Activated naive CD4-positive, alpha-beta T cell treated with anti-CD3 and anti-CD28 coated beads, Interleukin-2, amount 50 U/mL, for 24 hours (primary cell): Measurements from ENCODE around the gene SLTM.
"Not testable (repeated sequence)": the region's sequence is repeated elsewhere in the genome, so short reads cannot be mapped to it uniquely, and the experiment has no call there.

Experiments used
- H3K27ac Mint-ChIP-seq: one replicate; pipeline ENCODE4 v1.8.0; 2021; ENCODE audit warnings: mild to moderate bottlenecking, mixed read lengths
- H3K27me3 Mint-ChIP-seq: one replicate; pipeline ENCODE4 v1.8.0; 2021; ENCODE audit warnings: mixed read lengths
- H3K36me3 Mint-ChIP-seq: one replicate; pipeline ENCODE4 v1.8.0; 2021; ENCODE audit warnings: mixed read lengths
- H3K4me1 Mint-ChIP-seq: one replicate; pipeline ENCODE4 v1.8.0; 2021; ENCODE audit warnings: mixed read lengths
- H3K4me3 Mint-ChIP-seq: one replicate; pipeline ENCODE4 v1.8.0; 2021; ENCODE audit warnings: mild to moderate bottlenecking, mixed read lengths
- H3K9me3 Mint-ChIP-seq: one replicate; pipeline ENCODE4 v1.8.0; 2021; ENCODE audit warnings: mixed read lengths

SLTM gene

GRCh38 chr15:58934974-58935373, 1.5 kb upstream of the SLTM start:
- Mint-ChIP-seq H3K27ac (peak overlapping the region; percentile 99), H3K4me3 (peak overlapping the region; percentile 91), H3K4me1 (peaks cover 13% of the 10 kb centered on the region)
- H3K27me3 Mint-ChIP-seq, H3K9me3 Mint-ChIP-seq, H3K36me3 Mint-ChIP-seq: not testable (repeated sequence)

GRCh38 chr15:58934521-58934920, 1.0 kb upstream of the SLTM start:
- Mint-ChIP-seq H3K9me3 (no peaks in the 10 kb centered on the region), H3K27me3 (no peaks in the 10 kb centered on the region), H3K36me3 (peaks cover 5% of the 10 kb centered on the region), H3K4me1 (peaks cover 13% of the 10 kb centered on the region), H3K27ac (peak overlapping the region; percentile 99), H3K4me3 (peak overlapping the region; percentile 91)

GRCh38 chr15:58934114-58934447, 602 bp upstream of the SLTM start:
- Mint-ChIP-seq H3K9me3 (no peaks in the 10 kb centered on the region), H3K4me1 (peaks cover 13% of the 10 kb centered on the region), H3K4me3 (peak overlapping the region; percentile 91), H3K27ac (peak overlapping the region; percentile 99), H3K36me3 (peaks cover 5% of the 10 kb centered on the region), H3K27me3 (no peaks in the 10 kb centered on the region)

- Mint-ChIP-seq H3K36me3 (peaks cover 5% of the 10 kb centered on the region), H3K4me1 (peaks cover 16% of the 10 kb centered on the region), H3K27ac (peak overlapping the region; percentile 98), H3K4me3 (peak overlapping the region; percentile 97), H3K9me3 (no peaks in the 10 kb centered on the region), H3K27me3 (no peaks in the 10 kb centered on the region)
Observed at GRCh38 chr15:58932710-58933280, 684 bp downstream of the SLTM start.

GRCh38 chr15:58931987-58932588, 1.4 kb downstream of the SLTM start:
- Mint-ChIP-seq H3K36me3 (peaks cover 5% of the 10 kb centered on the region), H3K4me1 (peaks cover 16% of the 10 kb centered on the region), H3K9me3 (no peaks in the 10 kb centered on the region), H3K4me3 (peak overlapping the region; percentile 97), H3K27ac (peak overlapping the region; percentile 98), H3K27me3 (no peaks in the 10 kb centered on the region)

- H3K4me1 Mint-ChIP-seq: peaks cover 29% of the 10 kb centered on the region
- H3K9me3 Mint-ChIP-seq: no peaks in the 10 kb centered on the region
- H3K27me3 Mint-ChIP-seq: no peaks in the 10 kb centered on the region
- H3K27ac Mint-ChIP-seq: no peak overlapping the region
- H3K36me3 Mint-ChIP-seq: peaks cover 8% of the 10 kb centered on the region
- no peak overlapping the region for H3K4me3 Mint-ChIP-seq
Observed at GRCh38 chr15:58929891-58930416, 3.5 kb downstream of the SLTM start.

- Mint-ChIP-seq H3K27ac (no peak overlapping the region), H3K4me1 (peaks cover 38% of the 10 kb centered on the region), H3K36me3 (peaks cover 6% of the 10 kb centered on the region), H3K4me3 (no peak overlapping the region), H3K9me3 (no peaks in the 10 kb centered on the region), H3K27me3 (no peaks in the 10 kb centered on the region)
Observed at GRCh38 chr15:58926823-58927222, 6.7 kb downstream of the SLTM start.

- Mint-ChIP-seq H3K4me1 (peaks cover 40% of the 10 kb centered on the region), H3K36me3 (peaks cover 6% of the 10 kb centered on the region), H3K9me3 (no peaks in the 10 kb centered on the region), H3K4me3 (no peak overlapping the region), H3K27ac (no peak overlapping the region), H3K27me3 (no peaks in the 10 kb centered on the region)
Observed at GRCh38 chr15:58924327-58924726, 9.2 kb downstream of the SLTM start.

GRCh38 chr15:58923696-58924300, 9.7 kb downstream of the SLTM start:
- Mint-ChIP-seq H3K4me1 (peaks cover 40% of the 10 kb centered on the region), H3K4me3 (no peak overlapping the region), H3K36me3 (peaks cover 6% of the 10 kb centered on the region), H3K27ac (no peak overlapping the region), H3K9me3 (no peaks in the 10 kb centered on the region), H3K27me3 (no peaks in the 10 kb centered on the region)

- no peak overlapping the region for H3K27ac Mint-ChIP-seq
- no peaks in the 10 kb centered on the region for H3K27me3 Mint-ChIP-seq
- H3K4me3 Mint-ChIP-seq: no peak overlapping the region
- H3K9me3 Mint-ChIP-seq: no peaks in the 10 kb centered on the region
- peaks cover 6% of the 10 kb centered on the region for H3K36me3 Mint-ChIP-seq
- peaks cover 40% of the 10 kb centered on the region for H3K4me1 Mint-ChIP-seq
Observed at GRCh38 chr15:58923284-58923683, 10.2 kb downstream of the SLTM start.

- Mint-ChIP-seq H3K4me3 (no peak overlapping the region), H3K9me3 (no peaks in the 10 kb centered on the region), H3K36me3 (peaks cover 8% of the 10 kb centered on the region), H3K4me1 (peaks cover 46% of the 10 kb centered on the region), H3K27me3 (no peaks in the 10 kb centered on the region), H3K27ac (no peak overlapping the region)
Observed at GRCh38 chr15:58921267-58921790, 12.2 kb downstream of the SLTM start.

GRCh38 chr15:58920447-58920846, 13.0 kb downstream of the SLTM start:
- H3K36me3 Mint-ChIP-seq, H3K27me3 Mint-ChIP-seq, H3K9me3 Mint-ChIP-seq, H3K4me3 Mint-ChIP-seq, H3K27ac Mint-ChIP-seq: not testable (repeated sequence)
- peaks cover 42% of the 10 kb centered on the region for H3K4me1 Mint-ChIP-seq

- Mint-ChIP-seq H3K4me1 (peaks cover 41% of the 10 kb centered on the region), H3K27ac (no peak overlapping the region), H3K36me3 (peaks cover 12% of the 10 kb centered on the region)
Observed at GRCh38 chr15:58919232-58919631, 14.2 kb downstream of the SLTM start.

GRCh38 chr15:58918239-58918638, 15.2 kb downstream of the SLTM start:
- Mint-ChIP-seq H3K4me3 (no peak overlapping the region), H3K27me3 (no peaks in the 10 kb centered on the region), H3K4me1 (peaks cover 38% of the 10 kb centered on the region), H3K27ac (no peak overlapping the region), H3K36me3 (peaks cover 15% of the 10 kb centered on the region), H3K9me3 (no peaks in the 10 kb centered on the region)

More at GRCh38 chr15:58919232-58919631, 14.2 kb downstream of the SLTM start:
- H3K4me3 Mint-ChIP-seq: no peak overlapping the region
- no peaks in the 10 kb centered on the region for H3K9me3 Mint-ChIP-seq
- H3K27me3 Mint-ChIP-seq: no peaks in the 10 kb centered on the region

- peaks cover 15% of the 10 kb centered on the region for H3K36me3 Mint-ChIP-seq
- H3K4me3 Mint-ChIP-seq: not testable (repeated sequence)
Observed at GRCh38 chr15:58917613-58918129, 15.8 kb downstream of the SLTM start.

GRCh38 chr15:58916962-58917361, 16.5 kb downstream of the SLTM start:
- H3K27me3 Mint-ChIP-seq: no peaks in the 10 kb centered on the region
- H3K9me3 Mint-ChIP-seq: no peaks in the 10 kb centered on the region
- peaks cover 15% of the 10 kb centered on the region for H3K36me3 Mint-ChIP-seq
- H3K4me3 Mint-ChIP-seq: no peak overlapping the region
- H3K27ac Mint-ChIP-seq: no peak overlapping the region
- H3K4me1 Mint-ChIP-seq: peaks cover 44% of the 10 kb centered on the region

More at GRCh38 chr15:58917613-58918129, 15.8 kb downstream of the SLTM start:
- peaks cover 37% of the 10 kb centered on the region for H3K4me1 Mint-ChIP-seq
- H3K27me3 Mint-ChIP-seq, H3K27ac Mint-ChIP-seq, H3K9me3 Mint-ChIP-seq: not testable (repeated sequence)
